GM20431 (cell line): Measurements from ENCODE around the gene GPRIN2.

Source experiments
- in situ Hi-C: fragments of 300-500 bp; cut with MseI, MboI; formaldehyde crosslinking; loops from one replicate; pipeline ENCODE4 v1.15.0; 2020; ENCODE audit warnings: low sequenced_read_pairs; ENCODE audit not compliant: unreplicated experiment

GPRIN2 gene

GRCh38 chr10:46539596-46540411 is 16.7 kb downstream of the GPRIN2 start:
- in situ Hi-C loops: loop anchor here (25.0 kb wide), 1 partner anchor 478 kb away; no protein-coding TSS in a partner anchor

DNA sequence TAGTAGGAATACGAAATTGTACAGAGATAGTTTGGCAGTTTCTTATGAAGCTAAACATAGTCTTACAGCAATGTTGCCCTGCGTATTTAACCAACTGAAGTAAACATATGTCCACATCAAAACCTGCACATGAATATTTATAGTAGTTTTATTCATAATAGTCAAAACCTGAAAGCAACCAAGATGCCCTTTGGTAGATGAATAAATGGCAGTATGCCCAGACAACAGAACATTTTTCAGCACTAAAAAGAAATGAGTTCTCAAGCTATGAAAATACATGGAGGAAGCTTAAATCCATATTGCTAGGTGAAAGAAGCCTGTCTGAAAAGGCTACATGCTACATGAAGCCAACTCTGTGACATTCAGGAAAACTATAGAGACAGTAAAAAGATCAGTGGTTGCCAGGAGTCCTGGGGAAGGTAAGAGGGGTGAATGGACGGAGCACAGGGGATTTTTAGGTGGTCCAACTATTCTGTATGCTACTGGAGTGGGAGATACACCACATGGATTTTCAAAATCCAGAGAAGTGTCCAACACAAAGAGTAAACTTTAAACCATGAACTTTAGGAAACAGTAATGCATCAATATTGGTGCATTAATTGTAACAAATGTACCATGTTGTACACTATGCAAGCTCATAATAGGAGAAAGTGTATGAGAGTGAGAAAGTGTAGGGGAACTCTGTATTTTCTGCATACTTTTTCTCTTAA is 17.6 kb downstream of the GPRIN2 start:
- in situ Hi-C loops: loop anchor here (25.0 kb wide), 1 partner anchor 477 kb away; no protein-coding TSS in a partner anchor

DNA sequence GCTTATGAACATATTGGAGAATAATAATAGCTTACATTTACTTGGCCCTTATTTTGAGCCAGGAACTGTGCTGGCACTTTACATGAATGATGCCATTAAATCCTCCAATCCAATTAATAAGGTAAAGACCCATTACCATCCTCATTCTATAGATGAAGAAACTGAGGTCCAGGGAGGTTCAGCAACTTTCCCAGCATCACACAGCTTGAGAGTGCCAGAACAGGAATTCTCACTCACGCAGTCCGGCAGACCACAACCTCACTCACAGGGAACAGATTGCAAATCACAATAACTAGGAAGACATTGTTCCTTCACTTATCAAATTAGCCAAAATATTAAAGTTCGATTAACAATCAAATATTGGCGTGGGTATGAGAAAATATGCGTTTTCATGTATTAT is 18.3 kb downstream of the GPRIN2 start:
- in situ Hi-C loops: loop anchor here (25.0 kb wide), 1 partner anchor 476 kb away; no protein-coding TSS in a partner anchor

DNA sequence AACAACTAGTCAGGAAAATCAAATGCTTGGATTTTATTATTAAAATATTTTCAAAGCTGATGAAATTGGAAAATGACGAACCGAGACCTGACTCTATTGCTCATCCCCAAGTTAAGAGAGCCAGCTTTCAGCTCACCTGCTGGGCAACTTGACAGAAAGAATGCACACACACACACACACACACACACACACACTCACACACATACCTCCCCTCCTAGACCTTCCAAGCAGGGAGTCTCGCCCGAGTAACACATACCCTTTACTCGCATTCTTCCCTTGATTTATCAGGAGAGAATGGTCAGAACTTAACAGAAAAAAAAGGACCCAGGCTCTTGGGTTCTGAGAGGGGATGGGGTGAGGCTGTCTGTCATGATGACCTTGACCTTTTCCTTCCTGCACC is 19.1 kb downstream of the GPRIN2 start:
- in situ Hi-C loops: loop anchor here (25.0 kb wide), 1 partner anchor 475 kb away; no protein-coding TSS in a partner anchor

GRCh38 chr10:46536781-46537180 is 19.7 kb downstream of the GPRIN2 start:
- in situ Hi-C loops: loop anchor here (25.0 kb wide), 1 partner anchor 474 kb away; no protein-coding TSS in a partner anchor

DNA sequence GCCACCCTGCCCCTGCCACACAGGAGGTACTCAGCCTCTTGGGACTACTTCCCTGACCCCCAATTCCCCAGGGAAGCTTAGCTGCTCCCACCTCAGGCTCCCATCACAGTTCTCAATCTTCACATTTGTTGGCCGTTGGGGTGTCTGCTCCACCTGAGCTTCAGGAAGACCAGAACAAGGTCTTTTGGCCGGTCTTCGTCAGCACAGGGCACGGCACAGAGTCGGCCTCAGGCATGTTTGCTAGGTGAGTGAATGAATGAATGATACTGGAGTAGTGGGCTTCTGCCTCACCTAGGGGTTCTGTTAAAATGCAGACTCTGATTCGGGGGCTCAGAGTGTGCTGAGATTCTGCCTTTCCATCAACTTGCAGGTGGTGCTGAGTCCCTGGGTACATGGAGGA is 20.3 kb downstream of the GPRIN2 start:
- in situ Hi-C loops: loop anchor here (25.0 kb wide), 1 partner anchor 474 kb away; no protein-coding TSS in a partner anchor

- in situ Hi-C loops: loop anchor here (25.0 kb wide), 1 partner anchor 473 kb away; no protein-coding TSS in a partner anchor
Observed at GRCh38 chr10:46534828-46535524, 21.5 kb downstream of the GPRIN2 start.

GRCh38 chr10:46532256-46532655 is 24.2 kb downstream of the GPRIN2 start:
- in situ Hi-C loops: loop anchor here (25.0 kb wide), 1 partner anchor 470 kb away; no protein-coding TSS in a partner anchor

DNA sequence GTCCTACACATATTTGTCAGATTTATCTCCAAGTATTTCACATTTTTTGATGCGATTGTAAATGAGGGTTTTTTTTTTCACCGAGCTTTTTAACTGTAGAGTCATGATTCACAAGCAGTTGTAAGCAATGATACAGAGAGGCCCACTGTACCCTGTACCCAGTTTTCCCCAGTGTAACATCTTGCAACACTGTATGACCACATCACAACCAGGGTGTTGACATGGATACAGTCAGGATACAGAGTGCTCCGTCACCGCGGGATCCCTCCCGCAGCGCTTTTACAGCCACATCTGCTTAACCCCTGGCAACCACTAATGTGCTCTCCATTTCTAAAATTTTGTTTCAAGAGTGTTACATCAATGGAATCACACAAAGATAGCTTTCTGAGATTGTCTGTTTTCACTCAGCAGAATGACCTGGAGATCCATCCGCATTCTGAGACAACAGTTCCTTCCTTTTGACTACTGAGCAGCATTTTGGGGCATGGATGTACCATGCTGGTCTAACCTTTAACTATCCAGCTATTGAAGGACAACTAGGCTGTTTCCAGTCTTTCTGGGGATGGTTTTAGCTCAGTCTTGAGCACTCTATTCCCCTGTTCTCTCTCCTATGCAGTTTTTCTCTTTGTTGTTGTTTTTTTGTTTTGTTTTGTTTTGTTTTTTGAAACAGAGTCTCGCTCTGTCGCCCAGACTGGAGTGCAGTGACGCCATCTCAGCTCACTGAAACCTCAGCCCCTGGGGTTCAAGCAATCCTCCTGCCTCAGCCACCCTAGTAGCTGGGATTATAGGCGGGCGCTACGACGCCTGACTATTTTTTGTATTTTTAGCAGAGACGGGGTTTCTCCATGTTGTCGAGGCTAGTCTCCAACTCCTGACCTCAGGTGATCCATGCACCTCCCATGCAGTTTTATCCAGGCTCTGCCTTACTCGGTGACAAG is 25.9 kb downstream of the GPRIN2 start:
- in situ Hi-C loops: loop anchor here (25.0 kb wide), 1 partner anchor 468 kb away; no protein-coding TSS in a partner anchor

DNA sequence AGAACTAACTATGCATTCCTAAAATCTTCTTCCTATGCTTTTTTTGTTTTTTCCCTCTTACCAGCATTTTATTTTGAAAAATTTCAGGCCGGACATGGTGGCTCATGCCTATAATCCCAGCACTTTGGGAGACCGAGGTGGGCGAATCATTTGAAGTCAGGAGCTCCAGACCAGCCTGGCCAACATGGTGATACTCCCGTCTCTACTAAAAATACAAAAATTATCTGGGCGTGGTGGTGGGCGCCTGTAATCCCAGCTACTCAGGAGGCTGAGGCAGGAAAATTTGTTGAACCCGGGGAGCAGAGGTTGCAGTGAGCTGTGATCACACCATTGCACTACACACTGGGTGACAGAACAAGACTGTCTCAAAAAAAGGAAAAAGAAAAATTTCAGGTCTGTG is 26.7 kb downstream of the GPRIN2 start:
- in situ Hi-C loops: loop anchor here (25.0 kb wide), 1 partner anchor 467 kb away; no protein-coding TSS in a partner anchor

DNA sequence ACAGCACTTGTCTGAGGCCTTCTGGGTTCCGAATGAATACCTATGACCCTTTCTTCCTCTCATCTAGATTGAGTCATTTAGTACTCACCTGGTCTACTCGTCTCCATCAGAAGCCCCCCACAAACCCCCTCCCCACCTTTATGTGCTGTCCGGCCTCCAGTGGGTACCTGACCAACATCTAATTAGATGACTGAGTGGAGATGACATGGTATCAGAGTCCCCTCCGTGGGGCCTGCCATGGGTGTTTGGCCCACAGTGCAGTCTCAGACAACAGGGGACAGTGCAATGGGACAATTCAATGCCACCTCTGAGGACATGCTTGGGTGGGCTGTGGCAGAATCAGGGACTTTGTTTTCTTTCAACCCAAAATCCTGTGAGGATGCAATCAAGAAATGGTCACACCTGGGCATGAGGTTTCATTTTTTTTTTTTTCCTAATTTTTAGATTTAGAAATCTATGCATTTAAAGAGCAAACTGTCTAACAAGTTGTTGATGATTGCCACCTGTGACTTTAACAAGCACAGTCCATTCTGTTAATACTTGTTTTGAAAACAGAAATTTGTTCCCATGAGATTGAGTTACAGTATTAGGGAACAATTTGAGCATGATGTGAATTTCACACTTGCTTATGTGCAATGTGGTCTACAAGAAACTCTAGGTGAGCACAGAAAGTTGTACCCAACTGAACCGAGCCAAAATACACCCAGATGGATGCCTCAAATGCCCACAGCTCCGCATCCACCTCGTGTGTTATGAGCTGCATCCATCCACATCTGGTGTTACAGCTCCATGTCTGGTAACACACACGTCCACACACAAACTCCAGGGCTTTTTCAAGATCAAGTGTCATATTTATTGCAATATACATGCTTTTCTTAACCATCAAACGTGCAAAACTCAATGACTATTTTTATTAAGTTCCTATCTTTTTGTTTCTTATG is 27.5 kb downstream of the GPRIN2 start:
- in situ Hi-C loops: loop anchor here (25.0 kb wide), 1 partner anchor 467 kb away; no protein-coding TSS in a partner anchor

- in situ Hi-C loops: loop anchor here (25.0 kb wide), 1 partner anchor 466 kb away; no protein-coding TSS in a partner anchor
Observed at GRCh38 chr10:46528171-46528671, 28.2 kb downstream of the GPRIN2 start.

DNA sequence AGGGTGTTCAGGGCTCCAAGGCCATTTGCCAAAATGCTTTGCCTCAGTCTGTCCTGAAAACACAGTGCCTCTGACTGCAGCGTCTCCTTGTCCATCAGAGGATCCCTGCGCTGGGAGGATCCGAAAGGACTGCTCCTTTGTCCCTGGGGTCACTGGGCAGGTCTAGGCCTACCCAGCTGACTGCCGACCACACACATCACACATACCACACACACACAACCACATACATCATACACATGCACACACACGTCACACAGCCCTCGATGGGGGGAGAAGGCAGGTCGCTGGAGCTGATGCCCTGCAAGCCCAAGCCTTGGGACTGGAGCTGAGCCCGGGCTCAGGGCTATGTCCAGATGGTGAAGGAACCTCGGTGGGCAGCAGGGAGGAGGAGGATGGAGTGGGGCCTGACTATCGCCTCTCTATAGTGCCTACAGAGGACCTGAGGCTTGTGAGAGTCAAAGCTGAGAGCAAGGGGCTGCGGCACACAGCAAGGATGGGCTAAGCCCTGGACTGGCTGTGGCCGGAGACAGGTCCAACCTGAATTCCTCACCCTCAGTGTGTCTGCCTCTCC is 29.1 kb downstream of the GPRIN2 start:
- in situ Hi-C loops: loop anchor here (25.0 kb wide), 1 partner anchor 465 kb away; no protein-coding TSS in a partner anchor

DNA sequence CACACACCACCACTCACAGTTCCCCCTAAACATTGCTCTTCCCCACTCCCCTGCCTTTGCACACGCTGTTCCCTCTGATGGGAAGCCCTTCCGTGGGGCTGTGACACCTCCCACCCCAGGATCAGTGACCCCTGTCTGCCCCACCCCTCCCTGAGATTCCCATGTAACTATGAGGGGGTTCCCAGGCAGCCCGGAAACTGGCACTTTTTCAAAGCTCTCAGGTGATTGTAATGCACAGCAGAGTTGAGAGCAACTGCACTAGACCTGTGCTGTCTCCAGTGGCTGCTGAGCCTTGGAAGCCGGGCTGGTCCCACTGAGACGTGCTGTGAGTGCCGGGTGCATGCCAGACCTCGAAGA is 29.8 kb downstream of the GPRIN2 start:
- in situ Hi-C loops: loop anchor here (25.0 kb wide), 1 partner anchor 464 kb away; no protein-coding TSS in a partner anchor

- in situ Hi-C loops: loop anchor here (25.0 kb wide), 1 partner anchor 464 kb away; no protein-coding TSS in a partner anchor
Observed at GRCh38 chr10:46525824-46526681, 30.4 kb downstream of the GPRIN2 start.

DNA sequence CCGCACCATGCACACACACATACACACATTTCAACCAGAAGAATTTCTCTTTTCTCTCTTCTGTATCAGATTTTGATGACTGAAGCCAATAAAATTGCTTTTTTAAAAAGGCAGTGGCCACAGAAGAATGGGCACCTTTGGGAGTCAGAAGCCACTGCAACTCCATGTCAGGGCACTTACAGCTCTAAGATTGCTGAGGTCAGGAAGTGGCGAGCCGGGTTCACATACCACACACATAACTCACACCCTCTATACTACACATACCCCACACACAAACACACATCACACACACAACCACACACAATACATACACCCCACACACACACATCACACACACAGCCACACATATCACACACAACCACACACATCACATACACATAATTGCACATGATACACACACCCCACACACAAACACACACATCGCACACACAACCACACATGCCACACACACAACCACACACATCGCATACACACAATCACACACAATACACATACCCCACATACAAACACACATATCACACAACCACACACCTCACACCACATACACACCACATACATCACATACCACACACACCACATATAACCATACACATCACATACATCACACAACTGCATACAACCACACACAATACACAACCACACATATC is 31.2 kb downstream of the GPRIN2 start:
- in situ Hi-C loops: loop anchor here (25.0 kb wide), 1 partner anchor 463 kb away; no protein-coding TSS in a partner anchor
